Measurements from ENCODE around the gene PNMA1. TPM values are rescaled to one million over a fixed set of nuclear protein-coding genes. Genes with fewer than 3 reads are reported as not detected.

Gene PNMA1, protein sequence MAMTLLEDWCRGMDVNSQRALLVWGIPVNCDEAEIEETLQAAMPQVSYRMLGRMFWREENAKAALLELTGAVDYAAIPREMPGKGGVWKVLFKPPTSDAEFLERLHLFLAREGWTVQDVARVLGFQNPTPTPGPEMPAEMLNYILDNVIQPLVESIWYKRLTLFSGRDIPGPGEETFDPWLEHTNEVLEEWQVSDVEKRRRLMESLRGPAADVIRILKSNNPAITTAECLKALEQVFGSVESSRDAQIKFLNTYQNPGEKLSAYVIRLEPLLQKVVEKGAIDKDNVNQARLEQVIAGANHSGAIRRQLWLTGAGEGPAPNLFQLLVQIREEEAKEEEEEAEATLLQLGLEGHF
- polyA plus RNA-seq (2013, experiment 1 of 2): 37.4 TPM
- 35.1 TPM for polyA plus RNA-seq (2013, experiment 2 of 2)

DNA sequence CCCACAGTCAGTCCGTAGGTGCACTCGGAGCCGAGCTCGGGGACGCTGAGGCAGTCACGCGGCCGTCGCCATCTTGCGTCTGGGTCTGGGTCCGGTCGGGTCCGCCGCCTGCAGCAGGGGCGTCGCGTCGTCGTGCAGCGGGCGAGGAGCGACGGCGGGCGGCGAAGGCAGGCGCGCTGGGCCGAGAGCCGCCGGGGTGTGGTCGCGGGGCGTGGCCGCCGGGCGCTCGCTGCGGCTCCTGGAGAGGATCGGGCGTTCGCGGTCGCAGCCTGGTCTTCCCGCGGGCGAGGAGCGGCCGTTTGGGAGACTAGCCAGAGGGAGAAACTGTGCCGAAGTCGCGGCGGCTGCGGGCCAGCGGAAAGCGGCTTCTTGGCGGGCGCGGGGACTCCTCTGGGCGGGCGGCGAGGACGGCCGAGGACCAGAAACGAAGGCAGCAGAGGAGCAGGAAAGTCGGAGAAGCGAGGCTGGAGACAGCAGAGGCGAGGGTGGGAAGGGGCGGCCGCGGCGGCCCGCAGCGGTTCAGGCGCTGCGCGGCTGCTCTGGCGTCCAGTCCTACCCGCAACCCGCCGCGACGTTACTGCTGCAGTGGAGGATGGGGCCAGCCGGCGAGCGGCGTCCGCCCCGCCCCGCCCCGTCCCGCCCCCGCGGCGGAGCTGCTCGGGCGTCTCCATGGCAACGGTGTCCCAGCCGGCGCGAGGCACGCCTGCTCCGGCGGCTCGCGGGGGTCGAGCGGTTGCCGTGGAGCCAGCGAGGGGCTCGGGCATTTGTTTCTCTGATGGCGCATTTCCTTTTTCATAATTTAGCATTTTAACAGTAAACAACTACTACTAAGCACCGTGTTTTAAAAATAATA lies at the start of gene PNMA1:
Gene PNMA1, minus strand, starts transcription at position 582 of the 853 bp plus-strand sequence. CDS start 745 bp downstream, outside the sequence.
- Histone ChIP-seq H3K4me1 (ENCODE audit: control insufficient read depth, insufficient read depth, low read length, poor library complexity, severe bottlenecking) (peaks cover 19% of the 10 kb centered on the region), H3K4me3 (ENCODE audit: extremely low read depth, insufficient read depth, low read length, poor library complexity, severe bottlenecking) (peak within 1 kb of the TSS; percentile 75), H3K9me3 (ENCODE audit: control insufficient read depth, low read length) (no peaks in the 10 kb centered on the region), H3K27ac (ENCODE audit: low read depth, low read length, severe bottlenecking) (peak within 1 kb of the TSS; percentile 91), H3K36me3 (ENCODE audit: control insufficient read depth, insufficient read depth, low read length) (peaks cover 32% of the 10 kb centered on the region)
- WGBS, 2 experiments (ENCODE audit: insufficient coverage in 2 of 2): 0% methylated on average over 64 to 89 of the region's 113 CpGs

DNA sequence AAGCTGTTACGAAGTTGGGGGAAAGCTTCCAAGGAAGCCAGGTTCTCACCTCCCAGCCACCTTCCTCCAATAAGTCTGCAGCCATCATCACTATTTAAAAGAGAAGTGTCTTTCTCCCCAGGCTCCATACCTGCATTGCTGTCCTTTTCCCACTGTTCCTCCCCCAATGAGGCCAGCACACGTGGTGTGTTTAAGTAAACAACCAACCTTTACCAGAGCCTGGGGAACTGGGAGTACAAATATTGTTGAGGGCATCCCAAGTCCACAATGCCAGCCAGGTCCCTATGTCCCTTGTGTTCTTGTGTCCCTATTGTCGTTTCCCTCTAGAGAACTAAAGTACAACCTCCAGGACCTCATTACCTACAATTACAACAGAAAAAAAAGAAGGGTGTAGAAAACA lies 49.2 kb upstream of the PNMA1 start:
- no peaks in the 10 kb centered on the region for H3K36me3 ChIP-seq (ENCODE audit: control insufficient read depth, insufficient read depth, low read length)
- WGBS, 2 experiments (ENCODE audit: insufficient coverage in 2 of 2): 65% methylated on average over 2 of the region's 3 CpGs; no CpG with 5 or more reads in 1 of the 2 experiments
- peaks cover 22% of the 10 kb centered on the region for H3K4me1 ChIP-seq (ENCODE audit: control insufficient read depth, insufficient read depth, low read length, poor library complexity, severe bottlenecking)
- H3K4me3 ChIP-seq (ENCODE audit: extremely low read depth, insufficient read depth, low read length, poor library complexity, severe bottlenecking): no peak overlapping the region
- H3K9me3 ChIP-seq (ENCODE audit: control insufficient read depth, low read length): no peaks in the 10 kb centered on the region
- no peak overlapping the region for H3K27ac ChIP-seq (ENCODE audit: low read depth, low read length, severe bottlenecking)

DNA sequence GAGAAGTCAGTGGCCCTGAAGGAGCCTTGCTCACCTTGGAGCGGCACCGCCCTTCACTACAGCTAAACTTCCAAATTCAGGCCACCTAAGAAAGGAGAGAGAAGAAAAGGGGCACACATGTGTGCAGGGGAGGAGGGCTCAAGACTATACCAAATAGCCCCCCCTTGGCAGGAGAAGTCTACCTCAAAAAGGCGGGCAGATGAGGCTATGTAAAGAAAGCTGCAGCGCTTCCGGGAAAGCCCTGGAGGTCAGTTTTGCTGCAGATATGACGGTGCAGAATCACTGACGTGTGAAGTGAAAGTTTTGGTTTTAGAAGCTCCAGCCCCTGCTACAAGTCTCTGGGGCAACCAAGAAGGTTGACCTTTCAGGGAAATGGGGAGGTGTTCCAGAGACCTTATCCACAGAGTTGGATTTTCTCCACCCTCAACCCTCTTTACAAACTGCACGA lies 48.2 kb upstream of the PNMA1 start:
- H3K4me3 ChIP-seq (ENCODE audit: extremely low read depth, insufficient read depth, low read length, poor library complexity, severe bottlenecking): no peak overlapping the region
- peaks cover 30% of the 10 kb centered on the region for H3K4me1 ChIP-seq (ENCODE audit: control insufficient read depth, insufficient read depth, low read length, poor library complexity, severe bottlenecking)
- H3K9me3 ChIP-seq (ENCODE audit: control insufficient read depth, low read length): no peaks in the 10 kb centered on the region
- no peak overlapping the region for H3K27ac ChIP-seq (ENCODE audit: low read depth, low read length, severe bottlenecking)
- H3K36me3 ChIP-seq (ENCODE audit: control insufficient read depth, insufficient read depth, low read length): no peaks in the 10 kb centered on the region
- 92 to 96% methylated on average over 4 to 6 of the region's 8 CpGs for WGBS, 2 experiments (ENCODE audit: insufficient coverage in 2 of 2)

DNA sequence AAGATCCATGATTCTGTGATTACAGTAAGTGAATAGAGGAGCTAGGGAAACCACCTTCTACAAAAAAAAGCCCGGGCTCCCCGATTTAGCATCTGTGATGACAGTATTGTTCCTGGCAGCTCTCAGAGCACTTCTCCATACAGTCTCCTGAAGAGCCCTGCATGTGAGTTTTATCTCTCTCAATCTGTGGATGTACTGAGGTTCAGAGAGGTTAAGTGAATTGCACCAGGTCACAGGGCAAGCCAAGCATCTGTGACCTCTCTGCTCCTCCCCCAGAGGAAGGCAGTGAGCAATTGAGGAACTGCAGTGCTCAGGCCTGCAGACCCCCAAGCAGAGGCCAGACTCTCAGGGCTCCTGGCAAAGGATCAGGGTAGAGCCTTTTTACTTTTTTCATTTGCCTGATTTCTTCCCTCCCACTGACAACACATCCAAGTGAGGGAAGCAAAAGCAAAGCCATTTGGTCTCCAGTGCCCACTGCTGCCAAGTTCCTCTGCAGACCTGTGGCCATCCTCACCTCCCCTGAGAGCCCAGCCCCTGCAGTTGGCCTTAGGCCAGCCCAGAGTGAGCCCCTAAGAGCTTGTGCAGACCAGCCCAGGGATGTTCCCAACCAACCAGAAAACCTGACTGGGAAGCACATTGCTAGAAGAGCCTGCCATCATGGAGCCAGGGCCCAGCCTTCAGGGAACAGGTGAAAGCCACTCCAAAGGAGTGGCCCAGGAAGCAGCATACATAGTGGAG lies 47.6 kb upstream of the PNMA1 start:
- peaks cover 32% of the 10 kb centered on the region for H3K4me1 ChIP-seq (ENCODE audit: control insufficient read depth, insufficient read depth, low read length, poor library complexity, severe bottlenecking)
- WGBS, 2 experiments (ENCODE audit: insufficient coverage in 2 of 2): 75% methylated on average over 2 of the region's 2 CpGs; no CpG with 5 or more reads in 1 of the 2 experiments
- H3K27ac ChIP-seq (ENCODE audit: low read depth, low read length, severe bottlenecking): no peak overlapping the region

DNA sequence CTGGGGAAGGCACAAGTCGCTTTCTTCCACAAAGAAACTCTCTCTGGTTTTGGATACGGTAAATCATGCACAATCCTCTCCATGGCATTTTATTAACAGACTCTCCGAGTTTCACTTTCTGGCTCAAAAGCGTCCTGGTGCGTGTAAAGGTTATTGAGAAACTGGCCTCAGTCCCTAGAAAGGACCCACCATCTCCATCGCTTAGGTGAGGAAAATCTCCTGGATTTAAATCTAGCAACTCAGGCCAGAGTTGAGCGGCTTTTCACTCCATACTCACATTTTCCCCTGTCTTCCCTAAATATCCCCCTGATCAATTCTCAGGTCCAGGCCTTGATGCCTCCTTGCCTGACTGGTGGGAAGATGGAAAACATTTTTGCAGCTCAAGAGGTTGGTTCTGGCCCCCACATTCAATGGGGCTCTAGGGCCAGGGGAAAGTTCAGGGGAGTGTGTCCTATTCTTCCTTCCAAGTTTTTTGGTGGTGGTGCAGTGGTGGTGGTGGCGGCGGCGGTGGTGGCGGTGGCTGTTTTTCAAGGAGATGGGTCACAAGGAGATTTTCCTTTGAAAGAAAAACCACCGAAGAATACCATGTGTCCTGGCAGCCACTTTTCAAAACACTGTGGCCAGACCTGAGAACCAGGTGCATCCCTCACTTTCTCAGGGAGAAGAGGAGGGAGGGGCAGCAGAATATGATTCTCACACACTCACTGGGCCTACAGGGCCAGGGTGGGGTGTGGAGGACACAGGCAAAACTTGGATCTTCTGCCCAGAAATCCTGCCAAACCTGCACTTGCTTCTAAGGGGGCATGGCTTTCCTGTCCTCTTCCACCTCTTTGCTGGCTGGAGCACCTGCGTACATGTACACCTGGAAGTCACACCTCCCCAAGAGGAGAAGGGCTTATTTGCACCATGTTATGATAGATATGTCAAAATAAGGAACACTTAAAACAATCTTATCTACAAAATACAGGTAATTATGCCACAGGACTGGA lies 46.7 kb upstream of the PNMA1 start:
- Histone ChIP-seq H3K36me3 (ENCODE audit: control insufficient read depth, insufficient read depth, low read length) (no peaks in the 10 kb centered on the region), H3K4me1 (ENCODE audit: control insufficient read depth, insufficient read depth, low read length, poor library complexity, severe bottlenecking) (peaks cover 41% of the 10 kb centered on the region), H3K27ac (ENCODE audit: low read depth, low read length, severe bottlenecking) (peak overlapping the region; percentile 94), H3K9me3 (ENCODE audit: control insufficient read depth, low read length) (no peaks in the 10 kb centered on the region), H3K4me3 (ENCODE audit: extremely low read depth, insufficient read depth, low read length, poor library complexity, severe bottlenecking) (peak overlapping the region; percentile 57)
- WGBS, 2 experiments (ENCODE audit: insufficient coverage in 2 of 2): 43 to 96% methylated on average over 5 to 6 of the region's 13 CpGs

More for the DNA sequence above, 47.6 kb upstream of the PNMA1 start:
- H3K4me3 ChIP-seq (ENCODE audit: extremely low read depth, insufficient read depth, low read length, poor library complexity, severe bottlenecking): no peak overlapping the region
- H3K9me3 ChIP-seq (ENCODE audit: control insufficient read depth, low read length): no peaks in the 10 kb centered on the region
- H3K36me3 ChIP-seq (ENCODE audit: control insufficient read depth, insufficient read depth, low read length): no peaks in the 10 kb centered on the region

DNA sequence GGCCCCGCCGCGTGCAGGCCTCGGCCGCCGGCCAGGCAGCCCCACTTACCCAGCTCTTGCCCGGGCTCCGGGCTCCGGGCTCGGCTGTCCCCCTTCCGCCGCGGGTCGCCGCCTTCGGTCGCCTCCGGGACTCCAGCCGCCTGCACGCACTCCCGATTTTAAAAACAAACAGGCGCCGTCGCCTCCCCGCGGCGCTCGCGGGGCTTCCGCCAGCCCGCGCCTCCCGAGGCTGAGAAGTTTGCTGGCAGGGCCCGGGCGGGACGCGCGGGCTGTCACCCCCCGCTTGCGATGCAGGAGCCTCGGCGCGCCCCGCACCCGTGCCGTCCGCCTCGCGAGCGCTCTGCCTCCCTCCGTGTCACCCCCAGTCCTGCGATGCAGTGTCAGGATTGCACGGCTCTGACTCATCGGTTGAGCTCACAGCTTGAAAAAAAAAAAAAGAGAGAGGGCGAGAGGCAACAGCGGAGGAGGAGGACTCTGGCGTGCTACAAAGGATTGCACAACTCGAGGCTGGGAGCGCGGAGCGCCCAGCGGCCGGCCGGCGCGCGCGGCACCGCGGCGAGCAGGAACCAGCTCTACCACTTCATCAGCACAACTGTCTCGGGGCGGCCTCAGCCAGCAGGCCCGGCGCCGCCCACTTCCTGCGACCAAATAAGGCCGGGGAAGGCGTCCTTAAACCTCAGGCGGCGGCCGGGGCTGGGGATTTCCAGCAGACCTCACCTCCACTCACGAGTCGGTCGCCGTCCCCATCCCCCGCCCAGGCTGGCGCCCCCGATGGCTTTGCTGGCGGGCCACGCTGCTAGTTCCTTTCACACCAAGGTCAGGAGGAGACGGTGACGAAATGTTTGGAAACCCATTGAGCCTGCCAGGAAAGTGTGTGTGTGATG lies 45.8 kb upstream of the PNMA1 start:
- H3K4me1 ChIP-seq (ENCODE audit: control insufficient read depth, insufficient read depth, low read length, poor library complexity, severe bottlenecking): peaks cover 50% of the 10 kb centered on the region
- H3K27ac ChIP-seq (ENCODE audit: low read depth, low read length, severe bottlenecking): peak overlapping the region; percentile 94
- H3K36me3 ChIP-seq (ENCODE audit: control insufficient read depth, insufficient read depth, low read length): no peaks in the 10 kb centered on the region
- H3K9me3 ChIP-seq (ENCODE audit: control insufficient read depth, low read length): no peaks in the 10 kb centered on the region
- WGBS, 2 experiments (ENCODE audit: insufficient coverage in 2 of 2): 0% methylated on average over 71 to 80 of the region's 93 CpGs
- H3K4me3 ChIP-seq (ENCODE audit: extremely low read depth, insufficient read depth, low read length, poor library complexity, severe bottlenecking): peak overlapping the region; percentile 57

DNA sequence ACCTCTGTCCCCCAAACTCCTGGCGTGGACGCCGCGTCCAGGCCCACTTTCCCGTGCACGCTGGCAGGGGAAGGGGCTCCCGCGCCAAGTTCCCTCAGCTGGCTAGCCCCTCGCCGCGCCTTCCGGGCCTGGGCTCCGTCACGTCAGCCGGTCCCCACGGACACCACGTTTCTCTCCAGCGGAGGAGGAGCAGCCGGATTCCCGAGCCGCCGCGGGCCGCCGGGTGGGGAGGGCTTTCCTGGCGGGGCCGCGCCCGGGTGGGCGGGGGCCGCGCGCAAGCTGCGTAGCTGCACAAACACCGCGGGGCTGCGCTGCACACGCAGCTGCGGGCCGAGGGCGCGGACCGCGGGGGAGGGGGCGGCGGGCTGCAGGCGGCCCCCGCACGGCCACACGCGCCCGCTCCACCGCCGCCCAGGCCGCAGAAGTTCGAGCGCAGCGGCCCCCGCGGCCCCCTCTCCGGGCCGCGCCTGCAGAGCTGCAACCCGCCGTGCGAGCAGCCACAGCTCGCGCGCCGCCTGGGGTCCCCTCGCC lies 45.1 kb upstream of the PNMA1 start:
- peaks cover 57% of the 10 kb centered on the region for H3K4me1 ChIP-seq (ENCODE audit: control insufficient read depth, insufficient read depth, low read length, poor library complexity, severe bottlenecking)
- WGBS, 2 experiments (ENCODE audit: insufficient coverage in 2 of 2): 0 to 1% methylated on average over 42 to 49 of the region's 71 CpGs
- peak overlapping the region; percentile 94 for H3K27ac ChIP-seq (ENCODE audit: low read depth, low read length, severe bottlenecking)
- no peaks in the 10 kb centered on the region for H3K36me3 ChIP-seq (ENCODE audit: control insufficient read depth, insufficient read depth, low read length)
- no peaks in the 10 kb centered on the region for H3K9me3 ChIP-seq (ENCODE audit: control insufficient read depth, low read length)
- H3K4me3 ChIP-seq (ENCODE audit: extremely low read depth, insufficient read depth, low read length, poor library complexity, severe bottlenecking): peak overlapping the region; percentile 57

DNA sequence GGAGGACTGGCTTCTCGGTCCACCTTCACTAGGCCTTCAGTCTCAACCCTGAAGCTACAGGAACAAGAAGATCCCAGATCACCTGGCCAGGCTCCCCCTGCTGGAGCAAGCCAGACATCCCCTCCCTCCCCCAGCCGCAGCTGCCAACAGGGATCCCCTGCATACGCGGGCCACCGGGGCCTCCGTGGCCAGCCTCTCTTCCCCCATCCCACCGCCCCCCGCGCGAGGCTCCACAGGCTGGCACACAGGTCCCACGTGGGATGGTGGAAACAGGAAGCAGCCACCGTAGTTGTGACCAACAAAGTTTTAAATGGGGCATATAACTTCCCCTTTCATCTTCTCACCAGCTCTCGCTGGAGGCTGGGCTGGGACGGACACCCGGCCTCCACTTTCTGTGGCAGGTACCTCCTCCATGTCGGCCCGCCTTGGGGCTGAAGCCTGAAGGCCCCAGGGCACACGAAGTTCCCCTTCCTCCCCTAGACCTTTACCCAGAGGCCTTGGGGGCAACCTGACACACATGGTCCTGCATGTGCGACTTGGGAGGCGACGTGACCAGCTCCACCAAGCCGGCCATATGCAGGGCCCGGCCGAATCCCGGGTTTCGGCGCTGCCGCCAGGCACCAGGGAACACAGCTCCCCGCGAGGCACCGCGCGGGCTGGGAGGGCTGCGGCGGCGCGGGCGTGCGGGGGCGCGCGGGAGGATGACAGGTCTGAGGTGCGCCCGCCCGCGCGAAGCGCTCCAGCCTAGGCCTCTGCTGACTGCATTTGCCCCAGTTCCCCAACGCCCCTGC lies 44.4 kb upstream of the PNMA1 start:
- Histone ChIP-seq H3K9me3 (ENCODE audit: control insufficient read depth, low read length) (no peaks in the 10 kb centered on the region), H3K27ac (ENCODE audit: low read depth, low read length, severe bottlenecking) (no peak overlapping the region), H3K4me1 (ENCODE audit: control insufficient read depth, insufficient read depth, low read length, poor library complexity, severe bottlenecking) (peaks cover 64% of the 10 kb centered on the region), H3K36me3 (ENCODE audit: control insufficient read depth, insufficient read depth, low read length) (no peaks in the 10 kb centered on the region), H3K4me3 (ENCODE audit: extremely low read depth, insufficient read depth, low read length, poor library complexity, severe bottlenecking) (peak overlapping the region; percentile 46)
- 3 to 4% methylated on average over 16 to 39 of the region's 49 CpGs for WGBS, 2 experiments (ENCODE audit: insufficient coverage in 2 of 2)
